ENCODE measurements around the gene NTM. TPM values are rescaled to one million over a fixed set of nuclear protein-coding genes. Genes with fewer than 3 reads are reported as not detected.

Gene NTM
- total and polyA plus RNA-seq, 12 donors: 0.26 to 11.5 (median 4.0) TPM

DNA sequence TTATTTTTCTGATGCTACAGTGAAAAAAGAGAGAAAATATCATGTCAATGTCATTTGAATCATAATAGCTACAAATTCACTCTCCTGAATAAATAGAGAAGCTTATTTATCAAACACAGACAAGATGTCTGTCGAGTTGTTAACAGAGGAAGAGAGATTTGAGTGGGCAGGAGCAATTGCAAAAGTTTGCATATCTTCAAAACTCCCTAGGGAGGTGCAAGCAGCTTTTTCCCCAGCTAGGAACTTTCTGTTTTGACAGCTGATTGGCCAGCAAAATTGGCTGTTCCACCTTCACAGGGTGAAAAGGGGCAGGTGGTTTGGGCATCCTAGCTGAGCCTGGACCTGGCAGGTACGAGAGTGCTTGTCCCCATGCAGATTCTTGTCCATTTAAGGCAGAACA is 98.2 kb downstream of the NTM start:
- Histone ChIP-seq H3K9me3 (replicated peaks in 1 of 3) (no peaks in the 10 kb centered on the region), H3K27me3 (no peaks in the 10 kb centered on the region), H3K36me3 (replicated peaks in 1 of 2) (no peaks in the 10 kb centered on the region), H3K4me1 (replicated peaks in 1 of 2) (no peaks in the 10 kb centered on the region), H3K4me3 (no peak overlapping the region), H3K27ac (no peak overlapping the region)
- 42 to 57% (median 51%) methylated on average over 2 of the region's 2 CpGs for WGBS, 4 donors
- no peak for DNase-seq
- TF ChIP-seq POLR2A (IDR thresholded peaks at IDR 0.05): no peak
- TF ChIP-seq, protein P1, sequence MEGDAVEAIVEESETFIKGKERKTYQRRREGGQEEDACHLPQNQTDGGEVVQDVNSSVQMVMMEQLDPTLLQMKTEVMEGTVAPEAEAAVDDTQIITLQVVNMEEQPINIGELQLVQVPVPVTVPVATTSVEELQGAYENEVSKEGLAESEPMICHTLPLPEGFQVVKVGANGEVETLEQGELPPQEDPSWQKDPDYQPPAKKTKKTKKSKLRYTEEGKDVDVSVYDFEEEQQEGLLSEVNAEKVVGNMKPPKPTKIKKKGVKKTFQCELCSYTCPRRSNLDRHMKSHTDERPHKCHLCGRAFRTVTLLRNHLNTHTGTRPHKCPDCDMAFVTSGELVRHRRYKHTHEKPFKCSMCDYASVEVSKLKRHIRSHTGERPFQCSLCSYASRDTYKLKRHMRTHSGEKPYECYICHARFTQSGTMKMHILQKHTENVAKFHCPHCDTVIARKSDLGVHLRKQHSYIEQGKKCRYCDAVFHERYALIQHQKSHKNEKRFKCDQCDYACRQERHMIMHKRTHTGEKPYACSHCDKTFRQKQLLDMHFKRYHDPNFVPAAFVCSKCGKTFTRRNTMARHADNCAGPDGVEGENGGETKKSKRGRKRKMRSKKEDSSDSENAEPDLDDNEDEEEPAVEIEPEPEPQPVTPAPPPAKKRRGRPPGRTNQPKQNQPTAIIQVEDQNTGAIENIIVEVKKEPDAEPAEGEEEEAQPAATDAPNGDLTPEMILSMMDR (IDR thresholded peaks at IDR 0.05): no peak
- intact Hi-C loops (cut with DNase I): no loop called here

DNA sequence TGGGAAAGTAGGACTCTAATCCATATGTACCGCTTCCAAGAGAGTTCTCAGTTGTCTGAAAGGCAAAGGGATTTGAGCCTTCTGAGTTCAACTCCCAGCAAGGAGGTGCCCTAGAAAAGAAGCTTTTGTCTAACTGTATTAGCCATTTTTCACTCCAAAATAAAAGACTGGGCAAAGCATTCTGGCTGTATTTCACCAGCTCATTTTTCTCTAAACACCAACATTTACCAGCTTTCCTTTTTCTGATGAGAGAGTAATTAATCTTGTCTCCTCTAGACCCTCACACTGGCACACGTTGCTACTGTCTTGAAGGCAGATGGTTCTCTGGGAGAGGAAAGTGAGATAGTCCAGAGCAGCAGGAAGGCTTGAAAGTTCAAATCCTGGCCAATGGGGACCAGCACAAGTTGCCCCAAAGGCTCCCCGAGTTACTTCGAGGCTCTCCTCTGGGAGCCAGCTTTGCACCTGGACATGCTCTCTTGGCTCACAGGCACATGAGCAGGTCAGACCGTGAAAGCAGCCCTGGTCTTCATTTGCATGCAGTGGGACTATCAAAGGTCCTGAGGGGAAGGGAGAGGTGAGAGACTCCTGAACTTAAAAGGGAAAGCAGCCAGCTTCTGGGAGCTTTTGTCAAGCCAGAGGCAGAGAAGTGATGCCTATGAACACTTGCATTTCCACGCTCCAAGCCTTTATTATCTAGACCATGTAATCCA is 100.0 kb downstream of the NTM start:
- no peaks in the 10 kb centered on the region for H3K27me3 ChIP-seq
- H3K4me1 ChIP-seq (replicated peaks in 1 of 2): no peaks in the 10 kb centered on the region
- H3K27ac ChIP-seq: no peak overlapping the region
- H3K9me3 ChIP-seq (replicated peaks in 1 of 3): no peaks in the 10 kb centered on the region
- DNase-seq: no peak
- intact Hi-C loops (cut with DNase I): no loop called here
- H3K4me3 ChIP-seq: no peak overlapping the region
- WGBS, 4 donors: 44 to 52% (median 50%) methylated on average over 6 of the region's 6 CpGs
- H3K36me3 ChIP-seq (replicated peaks in 1 of 2): no peaks in the 10 kb centered on the region
- no peak for TF ChIP-seq POLR2A (IDR thresholded peaks at IDR 0.05)
- TF ChIP-seq, protein P1 (IDR thresholded peaks at IDR 0.05): no peak

DNA sequence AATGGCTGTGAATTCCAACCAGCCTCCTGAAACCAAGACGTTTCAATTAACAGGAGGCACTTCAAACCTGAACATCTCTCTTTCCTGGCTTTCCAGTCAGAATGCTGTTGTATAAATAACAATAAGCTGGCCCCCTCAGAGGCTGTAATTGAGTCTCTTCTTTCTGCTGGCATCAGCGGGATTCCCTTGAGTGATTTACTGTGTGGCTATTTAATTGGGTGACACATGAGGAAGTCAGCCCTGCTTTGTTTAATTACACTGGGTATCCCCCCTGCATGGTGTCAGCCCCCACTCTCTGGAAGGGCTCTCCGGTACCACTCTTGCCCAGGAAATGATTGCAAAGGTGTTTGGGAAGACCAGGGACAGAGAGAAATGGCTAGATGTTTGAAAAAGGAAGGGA is 101.6 kb downstream of the NTM start:
- WGBS, 4 donors: 27 to 32% (median 31%) methylated on average over 3 of the region's 3 CpGs
- DNase-seq: no peak
- TF ChIP-seq, protein P1 (IDR thresholded peaks at IDR 0.05): no peak
- TF ChIP-seq POLR2A (IDR thresholded peaks at IDR 0.05): no peak
- H3K9me3 ChIP-seq (replicated peaks in 1 of 3): no peaks in the 10 kb centered on the region
- no peak overlapping the region for H3K4me3 ChIP-seq
- no peak overlapping the region for H3K27ac ChIP-seq
- H3K36me3 ChIP-seq (replicated peaks in 1 of 2): no peaks in the 10 kb centered on the region
- no peaks in the 10 kb centered on the region for H3K4me1 ChIP-seq (replicated peaks in 1 of 2)
- H3K27me3 ChIP-seq: no peaks in the 10 kb centered on the region
- intact Hi-C loops (cut with DNase I): no loop called here

DNA sequence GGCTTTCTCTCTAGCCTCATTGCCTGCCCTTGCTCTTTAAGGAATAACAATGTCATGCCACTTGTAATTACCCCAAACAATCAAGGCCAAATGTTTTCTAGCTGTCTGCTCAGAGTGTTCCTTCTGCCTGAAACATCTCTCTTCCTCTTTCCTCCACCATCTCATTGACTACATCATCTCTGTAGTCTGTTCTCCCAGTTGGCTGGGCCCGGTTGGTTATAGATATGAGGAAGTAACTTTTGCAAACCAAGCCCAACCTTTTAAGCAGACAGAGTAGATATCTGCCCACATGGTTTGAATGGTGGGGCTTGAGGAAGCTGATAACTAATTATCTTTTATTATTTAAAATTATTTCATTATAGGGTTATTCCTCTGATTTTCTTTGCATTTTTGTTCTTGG is 104.5 kb downstream of the NTM start:
- Histone ChIP-seq H3K9me3 (replicated peaks in 1 of 3) (no peaks in the 10 kb centered on the region), H3K27ac (no peak overlapping the region), H3K27me3 (no peaks in the 10 kb centered on the region), H3K36me3 (replicated peaks in 1 of 2) (no peaks in the 10 kb centered on the region), H3K4me3 (no peak overlapping the region), H3K4me1 (replicated peaks in 1 of 2) (no peaks in the 10 kb centered on the region)
- no peak for DNase-seq
- intact Hi-C loops (cut with DNase I): no loop called here
- TF ChIP-seq, protein P1 (IDR thresholded peaks at IDR 0.05): no peak
- TF ChIP-seq POLR2A (IDR thresholded peaks at IDR 0.05): no peak
- WGBS, 4 donors: 52 to 71% (median 58%) methylated on average over 1 of the region's 1 CpG

Data from adrenal gland (tissue), 12 donors.